ENCODE measurements around the gene POLR1E.
A peak's percentile ranks its signal among the peaks of the same experiment; 100 is the strongest.

The POLR1E gene

DNA sequence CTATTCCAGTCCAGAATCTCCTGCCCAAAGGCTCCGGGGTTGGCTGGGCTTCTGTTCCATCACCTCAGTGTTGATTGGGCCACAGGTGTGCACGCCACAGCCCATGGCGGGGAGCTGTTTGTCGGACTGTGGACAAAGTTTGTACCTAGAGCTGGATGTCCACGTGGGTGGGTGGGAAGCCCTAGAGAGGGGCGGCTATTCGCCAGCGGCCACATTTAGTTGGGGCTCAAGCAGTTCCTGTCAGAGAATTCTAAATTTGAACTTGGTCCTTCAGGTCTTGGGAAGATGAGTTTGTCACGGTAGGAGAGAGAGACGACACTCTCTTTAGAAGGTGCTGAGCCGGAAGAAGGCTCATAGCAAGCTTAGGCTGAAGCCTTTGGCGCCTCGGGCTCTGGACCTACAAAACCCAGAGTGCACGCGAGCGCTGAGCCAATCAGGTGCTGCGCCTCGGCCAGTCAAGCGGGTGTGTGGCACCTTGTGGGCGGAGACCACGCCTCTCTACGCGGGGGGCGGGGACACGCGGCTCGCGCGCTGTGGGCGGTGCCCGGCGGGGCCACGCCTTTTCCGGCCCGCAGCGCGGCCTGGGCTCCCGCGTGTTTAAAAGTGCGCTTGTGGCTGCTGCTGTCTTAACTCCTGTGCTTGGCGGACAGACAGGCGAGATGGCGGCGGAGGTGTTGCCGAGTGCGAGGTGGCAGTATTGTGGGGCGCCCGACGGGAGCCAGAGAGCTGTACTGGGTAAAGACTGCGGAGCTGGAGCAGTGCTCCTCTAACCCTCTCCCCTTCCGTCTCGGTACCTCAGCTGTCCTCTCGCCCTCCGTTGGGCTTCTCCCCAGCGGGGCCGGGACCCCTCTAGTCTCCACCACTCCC is at the start of gene POLR1E:
Gene POLR1E, plus strand, starts transcription at position 560 of the 867 bp plus-strand sequence. Its CDS starts 100 bp downstream, at position 660.
- H3K9ac ChIP-seq (ENCODE audit: low read length): peak within 1 kb of the TSS; percentile 92
- no peaks in the 10 kb centered on the region for H4K20me1 ChIP-seq (ENCODE audit: insufficient read depth, low read length)
- peaks cover 20% of the 10 kb centered on the region for H3K36me3 ChIP-seq (replicated peaks; ENCODE audit: low read depth, low read length)
- H3K27me3 ChIP-seq (ENCODE audit: low read depth, low read length): peaks cover 6% of the 10 kb centered on the region; the same call in 1 of the 2 replicates
- H3K9me3 ChIP-seq (ENCODE audit: insufficient read depth, low read length): no peaks in the 10 kb centered on the region
- peak within 1 kb of the TSS; percentile 98 for H3K4me3 ChIP-seq (ENCODE audit: low read length)
- TF ChIP-seq EZH2phosphoT487 (IDR thresholded peaks at IDR 0.05; ENCODE audit: low read depth) (no peak), CTCF (IDR thresholded peaks at IDR 0.05; ENCODE audit: low read depth, low read length) (no peak)
- peak within 1 kb of the TSS; percentile 72 for H2AFZ ChIP-seq (ENCODE audit: low read depth, low read length)
- peak within 1 kb of the TSS; percentile 96 for H3K4me2 ChIP-seq (ENCODE audit: low read length)
- peaks cover 18% of the 10 kb centered on the region for H3K4me1 ChIP-seq (ENCODE audit: low read length)
- H3K79me2 ChIP-seq (ENCODE audit: low read length): peaks cover 35% of the 10 kb centered on the region
- H3K27ac ChIP-seq (ENCODE audit: low read length): peak within 1 kb of the TSS; percentile 25; the same call in 1 of the 2 replicates

GRCh38 chr9:37436540-37436939 is 49.2 kb upstream of the POLR1E start:
- no peak for TF ChIP-seq CTCF (IDR thresholded peaks at IDR 0.05; ENCODE audit: low read depth, low read length)
- TF ChIP-seq EZH2phosphoT487 (IDR thresholded peaks at IDR 0.05; ENCODE audit: low read depth): no peak
- no peaks in the 10 kb centered on the region for H3K9me3 ChIP-seq (ENCODE audit: insufficient read depth, low read length)
- peaks cover 84% of the 10 kb centered on the region for H3K36me3 ChIP-seq (replicated peaks; ENCODE audit: low read depth, low read length)
- peaks cover 13% of the 10 kb centered on the region for H4K20me1 ChIP-seq (ENCODE audit: insufficient read depth, low read length)
- no peaks in the 10 kb centered on the region for H3K4me1 ChIP-seq (ENCODE audit: low read length)
- no peak overlapping the region for H3K27ac ChIP-seq (ENCODE audit: low read length)
- no peak overlapping the region for H3K4me2 ChIP-seq (ENCODE audit: low read length)
- H3K4me3 ChIP-seq (ENCODE audit: low read length): no peak overlapping the region
- no peaks in the 10 kb centered on the region for H3K27me3 ChIP-seq (ENCODE audit: low read depth, low read length)
- H3K9ac ChIP-seq (ENCODE audit: low read length): no peak overlapping the region
- peaks cover 56% of the 10 kb centered on the region for H3K79me2 ChIP-seq (ENCODE audit: low read length)
- no peak overlapping the region for H2AFZ ChIP-seq (ENCODE audit: low read depth, low read length)

DNA sequence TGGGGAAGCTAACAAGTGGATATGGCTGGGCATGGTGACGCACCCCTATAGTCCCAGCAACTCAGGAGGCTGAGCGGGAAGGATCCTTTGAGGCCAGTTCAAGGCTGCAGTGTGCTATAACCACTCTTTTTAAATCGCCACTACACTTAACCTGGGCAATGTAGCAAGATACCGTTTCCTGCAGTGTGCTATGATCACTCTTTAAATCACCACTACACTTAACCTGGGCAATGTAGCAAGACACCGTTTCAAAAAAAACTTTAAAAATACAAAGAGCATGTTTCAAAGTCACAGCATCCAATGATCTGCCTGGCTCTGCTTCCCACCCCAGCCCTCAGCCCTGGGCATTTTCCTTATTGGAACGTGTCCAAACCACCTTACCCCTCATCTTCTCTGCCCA is 48.7 kb upstream of the POLR1E start:
- Histone ChIP-seq H3K4me1 (ENCODE audit: low read length) (no peaks in the 10 kb centered on the region), H3K79me2 (ENCODE audit: low read length) (peaks cover 61% of the 10 kb centered on the region), H4K20me1 (ENCODE audit: insufficient read depth, low read length) (peaks cover 18% of the 10 kb centered on the region), H3K27ac (ENCODE audit: low read length) (no peak overlapping the region), H2AFZ (ENCODE audit: low read depth, low read length) (no peak overlapping the region), H3K27me3 (ENCODE audit: low read depth, low read length) (no peaks in the 10 kb centered on the region), H3K4me3 (ENCODE audit: low read length) (no peak overlapping the region), H3K9me3 (ENCODE audit: insufficient read depth, low read length) (no peaks in the 10 kb centered on the region), H3K4me2 (ENCODE audit: low read length) (no peak overlapping the region), H3K9ac (ENCODE audit: low read length) (no peak overlapping the region), H3K36me3 (replicated peaks; ENCODE audit: low read depth, low read length) (peaks cover 84% of the 10 kb centered on the region)
- no peak for TF ChIP-seq CTCF (IDR thresholded peaks at IDR 0.05; ENCODE audit: low read depth, low read length)
- TF ChIP-seq EZH2phosphoT487 (IDR thresholded peaks at IDR 0.05; ENCODE audit: low read depth): no peak

- Histone ChIP-seq H3K27ac (ENCODE audit: low read length) (no peak overlapping the region), H3K9ac (ENCODE audit: low read length) (no peak overlapping the region), H3K36me3 (replicated peaks; ENCODE audit: low read depth, low read length) (peaks cover 88% of the 10 kb centered on the region), H3K79me2 (ENCODE audit: low read length) (peaks cover 67% of the 10 kb centered on the region), H3K27me3 (ENCODE audit: low read depth, low read length) (no peaks in the 10 kb centered on the region), H3K9me3 (ENCODE audit: insufficient read depth, low read length) (no peaks in the 10 kb centered on the region), H4K20me1 (ENCODE audit: insufficient read depth, low read length) (peaks cover 18% of the 10 kb centered on the region), H3K4me1 (ENCODE audit: low read length) (no peaks in the 10 kb centered on the region), H3K4me2 (ENCODE audit: low read length) (no peak overlapping the region), H3K4me3 (ENCODE audit: low read length) (no peak overlapping the region), H2AFZ (ENCODE audit: low read depth, low read length) (no peak overlapping the region)
- no peak for TF ChIP-seq CTCF (IDR thresholded peaks at IDR 0.05; ENCODE audit: low read depth, low read length)
- no peak for TF ChIP-seq EZH2phosphoT487 (IDR thresholded peaks at IDR 0.05; ENCODE audit: low read depth)
Measured at GRCh38 chr9:37437621-37438020, 48.1 kb upstream of the POLR1E start.

Data from OCI-LY3 (cell line).